Keratinocyte (primary cell): Measurements from ENCODE around the gene BCL2. TPM values are rescaled to one million over a fixed set of nuclear protein-coding genes. Genes with fewer than 3 reads are reported as not detected.

Experiments used
- DNase-seq: peaks from one replicate; pipeline ENCODE4 v3.0.0-alpha.2; 2011; ENCODE audit warnings: low read depth, missing footprints, low spot score
- FAIRE-seq: peaks from 2 replicates; lab custom pipeline; 2011; peaks lifted over from hg19 to GRCh38; lab: Jason Lieb, UNC
- H2AFZ ChIP-seq: 2 replicates; pipeline ENCODE4 v1.6.0; 2012; ENCODE audit warnings: low read length, control low read depth, inconsistent platforms; ENCODE audit not compliant: control insufficient read depth
- H3K27ac ChIP-seq: 2 replicates; pipeline ENCODE4 v1.5.1; 2011; ENCODE audit warnings: low read length; ENCODE audit not compliant: control insufficient read depth, insufficient read depth
- H3K27me3 ChIP-seq: 3 replicates; pipeline ENCODE4 v1.6.0; 2011; ENCODE audit warnings: low read length; ENCODE audit not compliant: control insufficient read depth, insufficient read depth; ENCODE audit errors: extremely low read depth
- H3K36me3 ChIP-seq, 2 experiments: 2 replicates in 1 of 2; 3 replicates in 1 of 2; pipeline ENCODE4 v1.5.1; 2011; ENCODE audit warnings: low read length in 2 of 2, mild to moderate bottlenecking in 1 of 2; ENCODE audit not compliant: control insufficient read depth in 2 of 2, insufficient read depth in 2 of 2; ENCODE audit errors: extremely low read depth in 1 of 2
- H3K4me1 ChIP-seq: 3 replicates; pipeline ENCODE4 v1.5.1; 2011; ENCODE audit warnings: low read length; ENCODE audit not compliant: control insufficient read depth, insufficient read depth; ENCODE audit errors: extremely low read depth
- H3K4me2 ChIP-seq: 3 replicates; pipeline ENCODE4 v1.6.0; 2011; ENCODE audit warnings: low read depth, low read length; ENCODE audit not compliant: control insufficient read depth, insufficient read depth; ENCODE audit errors: extremely low read depth
- H3K4me3 ChIP-seq, 3 experiments: fragments of 200-600 bp in 1 of 3; sonication (generic) in 1 of 3; 2 replicates in 2 of 3; 3 replicates in 1 of 3; pipeline ENCODE4 v1.5.1; 2011 to 2016; ENCODE audit warnings: low read length in 3 of 3, mild to moderate bottlenecking in 3 of 3, control low read depth in 2 of 3, inconsistent platforms in 1 of 3, low read depth in 1 of 3, mixed read lengths in 1 of 3, mixed run types in 1 of 3, moderate library complexity in 1 of 3; ENCODE audit not compliant: control insufficient read depth in 2 of 3, insufficient read depth in 2 of 3; ENCODE audit errors: extremely low read depth in 1 of 3
- H3K79me2 ChIP-seq: 2 replicates; pipeline ENCODE4 v1.6.0; 2012; ENCODE audit warnings: low read length; ENCODE audit not compliant: control insufficient read depth, insufficient read depth
- H3K9ac ChIP-seq: 3 replicates; pipeline ENCODE4 v1.6.0; 2011; ENCODE audit warnings: low read length; ENCODE audit not compliant: control insufficient read depth, insufficient read depth; ENCODE audit errors: extremely low read depth
- H3K9me1 ChIP-seq: 3 replicates; pipeline ENCODE4 v1.6.0; 2011; ENCODE audit warnings: low read length; ENCODE audit not compliant: control insufficient read depth, insufficient read depth; ENCODE audit errors: extremely low read depth
- H3K9me3 ChIP-seq: 2 replicates; pipeline ENCODE4 v1.5.1; 2012; ENCODE audit warnings: low read depth, low read length; ENCODE audit not compliant: control insufficient read depth
- H4K20me1 ChIP-seq: 3 replicates; pipeline ENCODE4 v1.6.0; 2011; ENCODE audit warnings: low read length; ENCODE audit not compliant: control insufficient read depth, insufficient read depth; ENCODE audit errors: extremely low read depth
- CTCF ChIP-seq, 3 experiments: IDR thresholded peaks in 1 of 3; conservative IDR thresholded peaks in 1 of 3; optimal IDR thresholded peaks in 1 of 3; 2 replicates in 2 of 3; 3 replicates in 1 of 3; pipeline versions ENCODE3 to v1.5.1; 2011; ENCODE audit warnings: low read length in 3 of 3, mild to moderate bottlenecking in 3 of 3, moderate library complexity in 2 of 3, control low read depth in 1 of 3, inconsistent platforms in 1 of 3; ENCODE audit not compliant: insufficient read depth in 2 of 3; ENCODE audit errors: extremely low read depth in 1 of 3
- EZH2 ChIP-seq: IDR thresholded peaks from one replicate; pipeline ENCODE4 v1.6.1; 2012; ENCODE audit warnings: inconsistent platforms, mild to moderate bottlenecking, low read length, moderate library complexity
- dilution Hi-C: fragments of 300-500 bp; cut with MboI; formaldehyde crosslinking; loops from one replicate; pipeline ENCODE4 v1.7.0; 2020; ENCODE audit warnings: low sequenced_read_pairs; ENCODE audit not compliant: extremely low pct_ligation_motif_present
- polyA plus RNA-seq, 5 experiments: library from polyadenylated mRNA; depleted of rRNA in 3 of 5; stranded (reverse) in 3 of 5; stranded (forward) in 1 of 5; unstranded in 1 of 5; fragments of >200 nt; gene quantifications; 1 replicate in 1 of 5; 2 replicates in 3 of 5; 3 replicates in 1 of 5; pipeline versions ENCODE4 v1.2.1 to v1.2.3, GENCODE V29; 2011 to 2012; ENCODE audit warnings: missing spikeins in 2 of 5, low read depth in 1 of 5, low replicate concordance in 1 of 5

The BCL2 gene
- polyA plus RNA-seq, 1 donor (not counting 4 experiments of a cell fraction or from before 2014, with no cell fraction given): 0.30 TPM

- Histone ChIP-seq H3K9me3 (no peaks in the 10 kb centered on the region), H3K4me1 (no peaks in the 10 kb centered on the region), H3K9ac (no peak overlapping the region), H4K20me1 (no peaks in the 10 kb centered on the region), H2AFZ (no peak overlapping the region), H3K27me3 (no peaks in the 10 kb centered on the region), H3K4me2 (no peak overlapping the region), H3K4me3 (no peak overlapping the region), H3K36me3 (no peaks in the 10 kb centered on the region), H3K9me1 (no peaks in the 10 kb centered on the region), H3K79me2 (no peaks in the 10 kb centered on the region), H3K27ac (no peak overlapping the region)
- TF ChIP-seq EZH2 (no peak), CTCF (optimal IDR thresholded peaks at IDR 0.05 in 1 of 3, IDR thresholded peaks at IDR 0.05 in 1 of 3, conservative IDR thresholded peaks at IDR 0.05 in 1 of 3; ENCODE audit: extremely low read depth in 1 of 3, insufficient read depth in 2 of 3, low read length in 3 of 3) (no peak)
- dilution Hi-C loops: loop anchor here (25.0 kb wide), 1 partner anchor 288 kb away; no protein-coding TSS in a partner anchor
- DNase-seq: no peak
- FAIRE-seq: no peak
These were observed 19.5 kb downstream of the BCL2 start for GRCh38 chr18:63299837-63300745.

GRCh38 chr18:63298400-63299365 is 20.9 kb downstream of the BCL2 start:
- DNase-seq: no peak
- Histone ChIP-seq H3K4me2 (no peak overlapping the region), H3K79me2 (no peaks in the 10 kb centered on the region), H3K4me1 (no peaks in the 10 kb centered on the region), H3K27ac (no peak overlapping the region), H2AFZ (no peak overlapping the region), H3K9me3 (no peaks in the 10 kb centered on the region), H3K9ac (no peak overlapping the region), H3K4me3 (no peak overlapping the region), H3K36me3 (no peaks in the 10 kb centered on the region), H4K20me1 (no peaks in the 10 kb centered on the region), H3K9me1 (no peaks in the 10 kb centered on the region), H3K27me3 (no peaks in the 10 kb centered on the region)
- TF ChIP-seq CTCF (optimal IDR thresholded peaks at IDR 0.05 in 1 of 3, IDR thresholded peaks at IDR 0.05 in 1 of 3, conservative IDR thresholded peaks at IDR 0.05 in 1 of 3; ENCODE audit: extremely low read depth in 1 of 3, insufficient read depth in 2 of 3, low read length in 3 of 3): no peak
- TF ChIP-seq EZH2: no peak
- no peak for FAIRE-seq
- dilution Hi-C loops: no loop called here
